Osteocyte (in vitro differentiated cells): ENCODE results near the gene PRDM10. TPM values are rescaled to one million over a fixed set of nuclear protein-coding genes. Genes with fewer than 3 reads are reported as not detected.

Experiments
- DNase-seq: peaks from one replicate; pipeline ENCODE4 v3.0.0; 2021; ENCODE audit warnings: mixed read lengths; ENCODE audit not compliant: unreplicated experiment; ENCODE audit errors: extremely low spot score
- H3K27ac Mint-ChIP-seq: one replicate; pipeline ENCODE4 v1.8.0; 2021; ENCODE audit warnings: mild to moderate bottlenecking, mixed read lengths; ENCODE audit not compliant: unreplicated experiment
- H3K27me3 Mint-ChIP-seq: one replicate; pipeline ENCODE4 v1.8.0; 2021; ENCODE audit warnings: mixed read lengths; ENCODE audit not compliant: unreplicated experiment
- H3K36me3 Mint-ChIP-seq: one replicate; pipeline ENCODE4 v1.8.0; 2021; ENCODE audit warnings: mixed read lengths; ENCODE audit not compliant: unreplicated experiment
- H3K4me1 Mint-ChIP-seq: one replicate; pipeline ENCODE4 v1.8.0; 2021; ENCODE audit warnings: mixed read lengths; ENCODE audit not compliant: unreplicated experiment
- H3K4me3 Mint-ChIP-seq: one replicate; pipeline ENCODE4 v1.8.0; 2021; ENCODE audit warnings: mild to moderate bottlenecking, moderate library complexity, mixed read lengths; ENCODE audit not compliant: unreplicated experiment
- H3K9me3 Mint-ChIP-seq: one replicate; pipeline ENCODE4 v1.8.0; 2021; ENCODE audit warnings: mixed read lengths; ENCODE audit not compliant: unreplicated experiment
- total RNA-seq: library from RNA; stranded (reverse); gene quantifications from 2 replicates; pipeline ENCODE4 v1.2.1, GENCODE V29; 2021
- TF ChIP-seq, protein P1 (sequence below): fragments of 200-600 bp; sonication (generic); IDR thresholded peaks from 2 replicates; pipeline ENCODE4 v1.5.0; 2021; ENCODE audit warnings: antibody characterized with exemption, mild to moderate bottlenecking, moderate library complexity

The PRDM10 gene
- total RNA-seq, 1 donor from 2014 or later = 15.3 TPM

GRCh38 chr11:129935723-129936122, 66.9 kb downstream of the PRDM10 start:
- DNase-seq = no peak
- Mint-ChIP-seq H3K27ac (no peak overlapping the region), H3K9me3 (no peaks in the 10 kb centered on the region), H3K4me1 (no peaks in the 10 kb centered on the region), H3K36me3 (peaks cover 34% of the 10 kb centered on the region), H3K27me3 (no peaks in the 10 kb centered on the region), H3K4me3 (no peak overlapping the region)
- TF ChIP-seq, protein P1, sequence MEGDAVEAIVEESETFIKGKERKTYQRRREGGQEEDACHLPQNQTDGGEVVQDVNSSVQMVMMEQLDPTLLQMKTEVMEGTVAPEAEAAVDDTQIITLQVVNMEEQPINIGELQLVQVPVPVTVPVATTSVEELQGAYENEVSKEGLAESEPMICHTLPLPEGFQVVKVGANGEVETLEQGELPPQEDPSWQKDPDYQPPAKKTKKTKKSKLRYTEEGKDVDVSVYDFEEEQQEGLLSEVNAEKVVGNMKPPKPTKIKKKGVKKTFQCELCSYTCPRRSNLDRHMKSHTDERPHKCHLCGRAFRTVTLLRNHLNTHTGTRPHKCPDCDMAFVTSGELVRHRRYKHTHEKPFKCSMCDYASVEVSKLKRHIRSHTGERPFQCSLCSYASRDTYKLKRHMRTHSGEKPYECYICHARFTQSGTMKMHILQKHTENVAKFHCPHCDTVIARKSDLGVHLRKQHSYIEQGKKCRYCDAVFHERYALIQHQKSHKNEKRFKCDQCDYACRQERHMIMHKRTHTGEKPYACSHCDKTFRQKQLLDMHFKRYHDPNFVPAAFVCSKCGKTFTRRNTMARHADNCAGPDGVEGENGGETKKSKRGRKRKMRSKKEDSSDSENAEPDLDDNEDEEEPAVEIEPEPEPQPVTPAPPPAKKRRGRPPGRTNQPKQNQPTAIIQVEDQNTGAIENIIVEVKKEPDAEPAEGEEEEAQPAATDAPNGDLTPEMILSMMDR = no peak

GRCh38 chr11:129933891-129934290, 68.7 kb downstream of the PRDM10 start:
- no peak for DNase-seq
- H3K27ac Mint-ChIP-seq = no peak overlapping the region
- H3K9me3 Mint-ChIP-seq = no peaks in the 10 kb centered on the region
- H3K36me3 Mint-ChIP-seq = peaks cover 42% of the 10 kb centered on the region
- no peaks in the 10 kb centered on the region for H3K4me1 Mint-ChIP-seq
- no peaks in the 10 kb centered on the region for H3K27me3 Mint-ChIP-seq
- TF ChIP-seq, protein P1 = no peak
- H3K4me3 Mint-ChIP-seq = no peak overlapping the region

DNA sequence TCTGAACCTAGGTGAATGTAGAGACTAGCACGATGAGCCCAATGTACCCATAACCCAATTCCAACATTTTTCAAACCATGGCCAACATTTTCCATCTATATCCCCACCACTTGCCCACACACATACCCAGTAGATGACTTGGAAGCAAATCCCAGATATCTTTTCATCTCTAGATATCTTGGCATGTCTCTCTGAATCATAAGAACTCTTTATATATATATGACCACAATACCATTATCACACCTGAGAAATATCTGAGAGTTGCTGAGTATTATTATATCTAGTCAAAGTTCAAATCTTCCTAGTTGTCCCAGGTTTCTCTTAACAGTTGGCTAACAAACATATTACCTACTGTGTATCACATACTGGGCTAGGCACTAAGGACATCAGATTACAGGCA, 69.4 kb downstream of the PRDM10 start:
- H3K27me3 Mint-ChIP-seq = no peaks in the 10 kb centered on the region
- peaks cover 45% of the 10 kb centered on the region for H3K36me3 Mint-ChIP-seq
- no peaks in the 10 kb centered on the region for H3K9me3 Mint-ChIP-seq
- H3K27ac Mint-ChIP-seq = no peak overlapping the region
- DNase-seq = no peak
- no peak overlapping the region for H3K4me3 Mint-ChIP-seq
- TF ChIP-seq, protein P1 = no peak
- no peaks in the 10 kb centered on the region for H3K4me1 Mint-ChIP-seq

GRCh38 chr11:129932381-129933067, 70.1 kb downstream of the PRDM10 start:
- H3K36me3 Mint-ChIP-seq = peaks cover 47% of the 10 kb centered on the region
- no peaks in the 10 kb centered on the region for H3K4me1 Mint-ChIP-seq
- no peaks in the 10 kb centered on the region for H3K9me3 Mint-ChIP-seq
- DNase-seq = no peak
- TF ChIP-seq, protein P1 = no peak
- H3K27ac Mint-ChIP-seq = no peak overlapping the region
- H3K4me3 Mint-ChIP-seq = no peak overlapping the region
- no peaks in the 10 kb centered on the region for H3K27me3 Mint-ChIP-seq

DNA sequence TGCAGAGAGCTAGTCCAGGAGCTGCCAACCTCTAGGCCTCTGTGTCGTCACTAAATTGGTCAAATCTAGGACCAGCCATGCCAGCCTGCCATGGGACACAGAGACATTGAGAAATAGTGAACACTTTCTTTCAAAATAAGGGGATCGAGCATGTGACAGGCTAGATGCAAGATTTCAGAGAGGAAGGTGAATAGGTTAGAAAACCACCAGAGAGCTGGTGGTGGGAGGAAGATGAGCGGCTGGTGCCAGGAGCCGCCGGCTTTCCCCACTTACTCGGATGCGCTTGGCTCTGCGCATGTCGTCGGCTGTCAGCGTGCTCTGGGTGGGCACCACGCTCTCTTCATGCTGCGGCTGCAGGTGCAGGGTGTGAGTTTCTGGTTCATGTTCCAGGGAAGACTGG, 71.9 kb downstream of the PRDM10 start:
- H3K4me1 Mint-ChIP-seq = no peaks in the 10 kb centered on the region
- peaks cover 43% of the 10 kb centered on the region for H3K36me3 Mint-ChIP-seq
- no peak overlapping the region for H3K27ac Mint-ChIP-seq
- no peaks in the 10 kb centered on the region for H3K9me3 Mint-ChIP-seq
- TF ChIP-seq, protein P1 = no peak
- no peak for DNase-seq
- no peak overlapping the region for H3K4me3 Mint-ChIP-seq
- no peaks in the 10 kb centered on the region for H3K27me3 Mint-ChIP-seq
